GM19025 (cell line): ENCODE results near the gene AMZ1.

Experiments
- ATAC-seq: cut with Tn5 transposase; IDR thresholded peaks from one replicate; pipeline ENCODE4 v1.9.1; 2021; ENCODE audit warnings: mild to moderate bottlenecking, low read depth, moderate library complexity; ENCODE audit not compliant: unreplicated experiment

AMZ1 gene

GRCh38 chr7:2650451-2650850 lies 37.6 kb upstream of the AMZ1 start:
- ATAC-seq = no peak

GRCh38 chr7:2651336-2651735 lies 36.7 kb upstream of the AMZ1 start:
- ATAC-seq = no peak

GRCh38 chr7:2651847-2652735 lies 35.9 kb upstream of the AMZ1 start:
- no peak for ATAC-seq

GRCh38 chr7:2652736-2653060 lies 35.3 kb upstream of the AMZ1 start:
- no peak for ATAC-seq

GRCh38 chr7:2654059-2654458 lies 33.9 kb upstream of the AMZ1 start:
- no peak for ATAC-seq

GRCh38 chr7:2655870-2656614 lies 32.0 kb upstream of the AMZ1 start:
- ATAC-seq = no peak

- no peak for ATAC-seq
Measured at GRCh38 chr7:2657208-2657607, 30.8 kb upstream of the AMZ1 start.

GRCh38 chr7:2657920-2658671 lies 29.9 kb upstream of the AMZ1 start:
- no peak for ATAC-seq

- no peak for ATAC-seq
Measured at GRCh38 chr7:2658941-2659340, 29.1 kb upstream of the AMZ1 start.

- ATAC-seq = no peak
Measured at GRCh38 chr7:2659556-2660358, 28.2 kb upstream of the AMZ1 start.

GRCh38 chr7:2660359-2661095 lies 27.5 kb upstream of the AMZ1 start:
- no peak for ATAC-seq

GRCh38 chr7:2661096-2661449 lies 26.9 kb upstream of the AMZ1 start:
- ATAC-seq = no peak

GRCh38 chr7:2661602-2662272 lies 26.3 kb upstream of the AMZ1 start:
- no peak for ATAC-seq

- ATAC-seq = no peak
Measured at GRCh38 chr7:2662273-2663120, 25.5 kb upstream of the AMZ1 start.

- no peak for ATAC-seq
Measured at GRCh38 chr7:2663121-2663886, 24.7 kb upstream of the AMZ1 start.

- ATAC-seq = no peak
Measured at GRCh38 chr7:2663960-2664359, 24.0 kb upstream of the AMZ1 start.

GRCh38 chr7:2665359-2665791 lies 22.6 kb upstream of the AMZ1 start:
- ATAC-seq = no peak

GRCh38 chr7:2666155-2666554 lies 21.8 kb upstream of the AMZ1 start:
- ATAC-seq = no peak
